M059J (cell line): ENCODE data around the gene NUMB. TPM values are rescaled to one million over a fixed set of nuclear protein-coding genes. Genes with fewer than 3 reads are reported as not detected.
A peak's percentile ranks its signal among the peaks of the same experiment; 100 is the strongest.

Experiments
- DNase-seq: peaks from one replicate; pipeline ENCODE4 v3.0.0-alpha.2; 2012; ENCODE audit warnings: low read depth
- total RNA-seq: library from RNA; depleted of rRNA; stranded (reverse); fragments of >200 nt; shearing (Covaris generic); gene quantifications from 2 replicates; pipeline ENCODE4 v1.2.3, GENCODE V29; 2014

Gene NUMB
- total RNA-seq, 1 experiment from 2014 or later = 21.8 TPM

GRCh38 chr14:73289729-73290128 lies 168.6 kb downstream of the NUMB start:
- no peak for DNase-seq

- DNase-seq = no peak
Observed at GRCh38 chr14:73289308-73289707, 169.0 kb downstream of the NUMB start.

DNA sequence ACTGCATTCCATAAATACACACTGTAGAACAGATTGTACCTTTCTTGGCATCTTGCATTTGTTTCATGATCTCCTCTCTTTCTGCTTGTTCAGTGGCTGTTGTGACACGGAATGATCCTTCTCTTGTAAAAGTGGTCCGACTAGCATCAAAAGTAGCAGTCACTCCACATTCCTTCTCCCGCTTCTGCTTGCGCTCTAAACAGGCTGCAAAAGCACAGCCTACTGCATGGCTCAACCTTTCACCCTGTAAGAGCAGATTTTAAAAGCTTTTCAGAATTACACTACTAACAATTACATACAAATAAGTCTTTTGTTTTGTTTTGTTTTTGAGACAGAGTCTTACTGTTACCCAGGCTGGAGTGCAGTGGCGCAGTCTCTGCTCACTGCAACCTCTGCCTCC lies 171.3 kb downstream of the NUMB start:
- no peak for DNase-seq

- no peak for DNase-seq
Observed at GRCh38 chr14:73286598-73286997, 171.7 kb downstream of the NUMB start.

- no peak for DNase-seq
Observed at GRCh38 chr14:73285979-73286378, 172.4 kb downstream of the NUMB start.

DNA sequence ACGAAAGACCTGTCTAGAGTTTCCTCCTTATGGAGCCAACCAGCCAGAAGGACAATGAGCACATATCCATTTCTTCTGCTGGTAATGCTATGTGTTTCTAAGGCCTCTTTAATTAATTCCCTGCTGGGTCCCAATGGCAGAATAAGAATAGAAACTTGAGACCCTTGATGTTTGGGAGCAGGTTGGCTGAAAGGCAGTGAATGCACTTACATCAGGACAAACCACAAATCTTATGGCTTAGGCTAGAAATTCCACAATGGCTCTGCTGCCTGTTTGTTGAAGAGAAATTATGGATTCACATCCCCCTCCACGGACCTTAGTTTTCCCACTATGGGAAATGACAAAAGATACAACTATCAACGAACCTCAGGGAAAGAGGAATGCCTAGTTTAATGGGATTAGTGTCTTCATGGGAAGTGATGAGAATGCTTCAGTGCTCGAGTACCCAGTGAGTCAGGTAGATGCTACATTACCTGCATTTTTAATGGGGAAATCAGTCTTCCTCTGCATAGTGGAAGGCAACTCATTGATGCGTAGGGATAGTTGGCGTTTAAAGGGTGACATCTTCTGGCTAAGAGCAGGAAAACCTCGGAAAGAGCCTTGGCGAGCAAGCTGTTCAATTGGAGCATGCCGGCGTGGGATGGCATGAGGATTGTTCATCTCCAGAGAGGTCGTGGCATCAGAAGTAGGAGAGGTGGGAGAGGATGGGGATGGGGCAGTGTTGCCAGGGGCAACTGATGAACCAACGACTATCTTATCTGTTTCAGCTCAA lies 174.6 kb downstream of the NUMB start:
- DNase-seq = no peak

- no peak for DNase-seq
Observed at GRCh38 chr14:73280903-73281302, 177.4 kb downstream of the NUMB start.

DNA sequence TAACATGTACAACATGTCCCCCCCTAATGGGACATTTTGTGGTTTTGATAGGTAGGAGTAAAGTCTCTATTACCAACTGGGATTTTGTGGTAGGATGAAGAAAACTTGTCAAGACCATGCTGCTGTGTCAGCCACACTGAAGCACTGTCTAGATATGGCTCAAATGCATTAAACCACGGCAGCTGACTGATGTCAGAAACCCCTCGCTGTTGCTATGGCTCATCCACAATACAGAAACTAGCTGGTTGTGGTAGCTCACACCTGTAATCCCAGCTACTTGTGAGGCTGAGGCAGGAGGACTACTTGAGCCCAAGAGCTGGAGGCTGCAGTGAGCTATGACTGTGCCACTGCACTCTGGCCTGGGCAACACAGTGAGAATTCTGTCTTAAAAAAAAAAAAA lies 181.0 kb downstream of the NUMB start:
- no peak for DNase-seq

DNA sequence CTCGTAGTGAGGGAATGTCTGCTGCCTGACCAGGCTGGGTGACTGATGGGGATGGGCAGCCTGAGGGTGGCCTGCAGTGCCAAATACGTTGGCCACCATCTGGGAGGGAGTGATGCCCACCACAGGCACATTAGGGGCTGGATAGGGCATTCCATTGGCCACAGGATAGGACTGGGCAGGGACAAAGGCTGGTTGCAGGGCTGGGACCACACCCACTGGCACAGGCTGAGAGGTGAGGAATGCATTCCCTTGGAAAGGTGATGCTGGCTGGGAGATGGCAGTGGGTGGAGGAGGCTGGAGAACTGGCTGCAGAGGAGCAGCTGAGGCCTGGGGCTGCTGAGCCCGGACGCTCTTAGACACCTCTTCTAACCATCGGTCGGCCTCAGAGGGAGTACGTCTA lies 181.5 kb downstream of the NUMB start:
- no peak for DNase-seq

GRCh38 chr14:73273799-73274198 lies 184.5 kb downstream of the NUMB start:
- no peak for DNase-seq

DNA sequence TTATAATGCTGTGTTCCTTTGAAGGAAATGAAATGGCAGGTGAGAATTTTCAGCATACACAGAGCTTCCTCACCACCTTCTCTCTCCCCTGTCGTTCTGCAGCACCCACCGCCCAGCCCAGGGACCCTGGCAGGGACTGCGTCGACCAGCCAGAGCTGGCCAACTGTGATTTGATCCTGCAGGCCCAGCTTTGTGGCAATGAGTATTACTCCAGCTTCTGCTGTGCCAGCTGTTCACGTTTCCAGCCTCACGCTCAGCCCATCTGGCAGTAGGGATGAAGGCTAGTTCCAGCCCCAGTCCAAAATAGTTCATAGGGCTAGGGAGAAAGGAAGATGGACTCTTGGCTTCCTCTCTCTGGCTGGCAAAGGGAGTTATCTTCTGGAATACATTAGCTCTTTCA lies 186.0 kb downstream of the NUMB start:
- DNase-seq = no peak

GRCh38 chr14:73269729-73270531 lies 188.4 kb downstream of the NUMB start:
- peak; percentile 43 for DNase-seq

GRCh38 chr14:73267474-73267873 lies 190.9 kb downstream of the NUMB start:
- no peak for DNase-seq

DNA sequence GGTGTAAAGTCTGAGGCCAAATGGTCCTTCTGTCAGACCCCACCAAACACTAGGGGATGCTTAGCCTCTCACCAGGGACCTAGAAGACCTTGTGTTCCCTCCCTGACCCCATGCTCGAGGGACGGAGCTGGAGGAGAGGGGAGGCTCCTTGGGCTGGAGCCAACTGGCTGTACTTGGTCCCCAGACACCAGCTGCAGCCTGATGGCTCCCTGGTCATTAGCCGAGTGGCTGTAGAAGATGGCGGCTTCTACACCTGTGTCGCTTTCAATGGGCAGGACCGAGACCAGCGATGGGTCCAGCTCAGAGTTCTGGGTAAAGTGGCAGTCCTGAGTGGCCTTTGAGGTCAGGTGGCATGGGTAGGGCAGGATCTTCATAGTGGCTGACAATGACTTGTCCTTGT lies 192.0 kb downstream of the NUMB start:
- no peak for DNase-seq

GRCh38 chr14:73265721-73266046 lies 192.7 kb downstream of the NUMB start:
- no peak for DNase-seq

- no peak for DNase-seq
Observed at GRCh38 chr14:73264885-73265720, 193.2 kb downstream of the NUMB start.

GRCh38 chr14:73264080-73264884 lies 194.1 kb downstream of the NUMB start:
- no peak for DNase-seq

DNA sequence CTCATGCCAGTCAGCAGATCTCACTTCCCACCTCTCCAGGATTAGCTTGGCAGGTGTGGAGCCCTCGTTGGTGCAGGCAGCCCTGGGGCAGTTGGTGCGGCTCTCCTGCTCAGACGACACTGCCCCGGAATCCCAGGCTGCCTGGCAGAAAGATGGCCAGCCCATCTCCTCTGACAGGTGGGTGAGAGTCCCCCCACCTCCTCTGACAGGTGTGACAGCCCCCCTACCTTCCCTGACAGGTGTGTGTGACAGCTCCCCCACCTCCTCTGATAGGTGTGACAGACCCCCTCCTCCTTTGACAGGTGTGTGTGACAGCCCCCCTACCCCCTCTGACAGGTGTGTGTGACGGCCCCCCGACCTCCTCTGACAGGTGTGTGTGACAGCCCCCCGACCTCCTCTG lies 194.7 kb downstream of the NUMB start:
- no peak for DNase-seq

DNA sequence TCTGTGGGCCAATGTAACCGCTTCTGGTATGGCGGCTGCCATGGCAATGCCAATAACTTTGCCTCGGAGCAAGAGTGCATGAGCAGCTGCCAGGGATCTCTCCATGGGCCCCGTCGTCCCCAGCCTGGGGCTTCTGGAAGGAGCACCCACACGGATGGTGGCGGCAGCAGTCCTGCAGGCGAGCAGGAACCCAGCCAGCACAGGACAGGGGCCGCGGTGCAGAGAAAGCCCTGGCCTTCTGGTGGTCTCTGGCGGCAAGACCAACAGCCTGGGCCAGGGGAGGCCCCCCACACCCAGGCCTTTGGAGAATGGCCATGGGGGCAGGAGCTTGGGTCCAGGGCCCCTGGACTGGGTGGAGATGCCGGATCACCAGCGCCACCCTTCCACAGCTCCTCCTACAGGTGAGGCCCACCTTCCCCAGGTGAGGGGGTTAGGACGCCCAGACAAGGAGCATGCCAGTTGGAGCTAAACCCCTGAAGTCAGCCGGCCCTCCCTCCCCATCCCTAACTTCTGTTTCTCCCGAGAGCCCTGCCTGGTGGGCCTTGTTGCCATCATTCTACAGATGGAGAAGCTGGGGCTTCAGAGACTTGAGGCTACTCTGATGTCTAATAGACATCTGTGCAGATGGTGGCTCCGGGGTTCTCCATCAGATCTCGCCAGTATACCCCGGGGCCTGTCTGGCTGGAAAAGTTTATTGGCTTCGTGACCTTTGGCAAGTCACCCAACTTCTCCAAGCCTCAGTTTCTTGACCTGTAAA lies 195.7 kb downstream of the NUMB start:
- DNase-seq = no peak

DNA sequence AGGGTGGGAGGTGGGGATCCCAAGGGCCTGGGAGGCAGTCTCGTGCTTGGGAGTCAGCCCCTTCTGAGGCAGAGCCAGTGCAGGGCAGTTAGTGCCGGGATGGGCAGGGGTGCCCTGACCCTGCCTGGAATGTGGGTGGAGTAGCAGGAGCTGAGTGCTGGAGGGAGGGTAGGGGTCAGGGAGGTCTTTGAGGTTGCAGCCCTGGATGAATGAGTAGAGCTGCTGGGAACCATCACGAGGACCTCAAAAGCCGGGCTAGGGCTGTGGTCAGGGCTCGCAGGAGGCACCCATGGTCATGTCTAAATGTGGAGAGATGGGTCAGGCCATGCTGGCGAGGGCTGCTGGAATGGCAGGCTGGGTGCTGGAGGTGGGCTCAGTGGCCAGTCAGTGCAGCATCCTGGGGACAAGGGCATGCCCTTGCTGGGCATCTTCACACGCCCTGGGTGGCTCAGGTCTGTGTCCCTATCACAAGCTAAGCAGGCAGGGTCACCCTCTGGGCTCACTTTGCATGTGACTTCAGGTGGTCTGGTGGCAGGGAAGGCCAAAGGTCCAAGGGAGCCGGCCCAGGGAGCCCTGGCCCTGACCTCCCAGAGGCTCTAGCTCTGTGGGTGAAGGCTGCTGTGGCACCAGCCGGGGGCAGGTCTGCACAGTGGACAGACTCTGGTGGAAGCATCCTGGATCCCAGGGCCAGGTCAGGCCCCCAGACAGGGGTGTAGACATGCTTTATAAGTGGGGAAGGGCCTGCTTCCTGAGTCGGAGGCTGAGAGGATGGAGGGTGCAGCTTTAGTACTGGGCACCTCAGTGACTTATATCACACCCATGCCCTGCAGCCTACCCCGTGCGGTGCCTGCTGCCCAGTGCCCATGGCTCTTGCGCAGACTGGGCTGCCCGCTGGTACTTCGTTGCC lies 196.6 kb downstream of the NUMB start:
- no peak for DNase-seq
